ENCODE measurements around the gene KCTD3.

KCTD3 gene

GRCh38 chr1:215637041-215637573, 70.0 kb downstream of the KCTD3 start:
- no peak for TF ChIP-seq CTCF (IDR thresholded peaks at IDR 0.05; ENCODE audit: low read depth, low read length)
- DNase-seq (ENCODE audit: extremely low read depth, low read depth): peak; percentile 84

GRCh38 chr1:215640429-215641148, 73.5 kb downstream of the KCTD3 start:
- TF ChIP-seq CTCF (IDR thresholded peaks at IDR 0.05; ENCODE audit: low read depth, low read length): no peak
- DNase-seq (ENCODE audit: extremely low read depth, low read depth): no peak

- DNase-seq (ENCODE audit: extremely low read depth, low read depth): no peak
- no peak for TF ChIP-seq CTCF (IDR thresholded peaks at IDR 0.05; ENCODE audit: low read depth, low read length)
These were observed 76.7 kb downstream of the KCTD3 start for GRCh38 chr1:215643592-215644321.

GRCh38 chr1:215645182-215645581, 78.1 kb downstream of the KCTD3 start:
- no peak for TF ChIP-seq CTCF (IDR thresholded peaks at IDR 0.05; ENCODE audit: low read depth, low read length)
- no peak for DNase-seq (ENCODE audit: extremely low read depth, low read depth)

GRCh38 chr1:215645861-215646260, 78.8 kb downstream of the KCTD3 start:
- no peak for DNase-seq (ENCODE audit: extremely low read depth, low read depth)
- TF ChIP-seq CTCF (IDR thresholded peaks at IDR 0.05; ENCODE audit: low read depth, low read length): no peak

- no peak for DNase-seq (ENCODE audit: extremely low read depth, low read depth)
These were observed 80.6 kb downstream of the KCTD3 start for GRCh38 chr1:215647738-215648137.

More at GRCh38 chr1:215647738-215648137, 80.6 kb downstream of the KCTD3 start:
- TF ChIP-seq CTCF (IDR thresholded peaks at IDR 0.05; ENCODE audit: low read depth, low read length): no peak

All from AG09319 (cell line).